Liver (tissue), 9 donors: Measurements from ENCODE around the gene BMP8A. TPM values are rescaled to one million over a fixed set of nuclear protein-coding genes. Genes with fewer than 3 reads are reported as not detected.

Experiments
- DNase-seq: peaks from one replicate; pipeline ENCODE4 v3.0.0-alpha.2; 2017; ENCODE audit warnings: low spot score
- H3K27ac ChIP-seq, 2 donors: one replicate each; pipeline ENCODE4 v1.7.0; 2013; ENCODE audit warnings: inconsistent platforms in 2 of 2, low read length in 2 of 2, control low read depth in 1 of 2, low read depth in 1 of 2, mild to moderate bottlenecking in 1 of 2
- H3K27me3 ChIP-seq, 4 donors: one replicate each; pipeline versions ENCODE4 v1.6.1 to v1.7.0; 2013; ENCODE audit warnings: low read length in 3 of 4, inconsistent platforms in 1 of 4, mild to moderate bottlenecking in 1 of 4, moderate library complexity in 1 of 4; ENCODE audit not compliant: control insufficient read depth in 4 of 4, insufficient read depth in 4 of 4
- H3K36me3 ChIP-seq, 4 donors: one replicate each; pipeline versions ENCODE4 v1.6.1 to v1.7.0; 2013; ENCODE audit warnings: low read length in 3 of 4, mild to moderate bottlenecking in 3 of 4, low read depth in 1 of 4, moderate library complexity in 1 of 4; ENCODE audit not compliant: control insufficient read depth in 4 of 4, insufficient read depth in 3 of 4
- H3K4me1 ChIP-seq, 4 donors: one replicate each; pipeline versions ENCODE4 v1.6.1 to v1.7.0; 2013; ENCODE audit warnings: low read length in 3 of 4, mild to moderate bottlenecking in 3 of 4, moderate library complexity in 1 of 4; ENCODE audit not compliant: control insufficient read depth in 4 of 4, insufficient read depth in 4 of 4
- H3K4me3 ChIP-seq, 3 donors: one replicate each; pipeline versions ENCODE4 v1.6.1 to v1.7.0; 2013; ENCODE audit warnings: low read length in 3 of 3, control low read depth in 1 of 3, low read depth in 1 of 3, mild to moderate bottlenecking in 1 of 3
- H3K9ac ChIP-seq, 2 donors: one replicate each; pipeline ENCODE4 v1.7.0; 2013; ENCODE audit warnings: low read length in 2 of 2, mild to moderate bottlenecking in 2 of 2, moderate library complexity in 2 of 2, control low read depth in 1 of 2, low read depth in 1 of 2
- H3K9me3 ChIP-seq, 4 donors: one replicate each; pipeline versions ENCODE4 v1.6.1 to v1.7.0; 2013; ENCODE audit warnings: low read length in 3 of 4; ENCODE audit not compliant: control insufficient read depth in 4 of 4
- ATF3 ChIP-seq: IDR thresholded peaks from 2 replicates; pipeline ENCODE4 v1.6.1; 2016; ENCODE audit warnings: antibody characterized with exemption
- CTCF ChIP-seq: fragments of 150-350 bp; IDR thresholded peaks from 2 replicates; pipeline ENCODE4 v1.5.1; 2017; ENCODE audit warnings: improper control_type of control experiment, low read depth, low read length; ENCODE audit not compliant: missing input control
- EGR1 ChIP-seq, 2 donors: IDR thresholded peaks; 2 replicates each; pipeline ENCODE4 v1.6.1; 2016 to 2018; ENCODE audit warnings: antibody characterized with exemption in 2 of 2, low read depth in 2 of 2
- FOXA1 ChIP-seq: IDR thresholded peaks from 2 replicates; pipeline ENCODE4 v1.6.1; 2016; ENCODE audit warnings: antibody characterized with exemption
- FOXA2 ChIP-seq: IDR thresholded peaks from 2 replicates; pipeline ENCODE4 v1.6.1; 2016; ENCODE audit warnings: antibody characterized with exemption
- GABPA ChIP-seq, 2 donors: IDR thresholded peaks in 1 of 2; conservative IDR thresholded peaks in 1 of 2; 2 replicates each; pipeline ENCODE4 v1.6.1; 2016; ENCODE audit warnings: antibody characterized with exemption in 2 of 2, mild to moderate bottlenecking in 1 of 2, moderate library complexity in 1 of 2
- HNF4A ChIP-seq, 2 donors: conservative IDR thresholded peaks; 2 replicates each; pipeline ENCODE4 v1.6.1; 2016; ENCODE audit warnings: antibody characterized with exemption in 2 of 2, mild to moderate bottlenecking in 2 of 2
- HNF4G ChIP-seq: IDR thresholded peaks from 2 replicates; pipeline ENCODE4 v1.6.1; 2016; ENCODE audit warnings: antibody characterized with exemption
- JUND ChIP-seq, 2 donors: IDR thresholded peaks; 2 replicates each; pipeline ENCODE4 v1.6.1; 2016; ENCODE audit warnings: antibody characterized with exemption in 2 of 2
- MAX ChIP-seq: IDR thresholded peaks from 2 replicates; pipeline ENCODE4 v1.6.1; 2016; ENCODE audit warnings: antibody characterized with exemption
- NR2F2 ChIP-seq: IDR thresholded peaks from 2 replicates; pipeline ENCODE4 v1.6.1; 2016; ENCODE audit warnings: antibody characterized with exemption
- RAD21 ChIP-seq, 2 donors: IDR thresholded peaks; 2 replicates each; pipeline ENCODE4 v1.6.1; 2016; ENCODE audit warnings: antibody characterized with exemption in 2 of 2, mild to moderate bottlenecking in 2 of 2
- REST ChIP-seq: IDR thresholded peaks from 2 replicates; pipeline ENCODE4 v1.6.1; 2016; ENCODE audit warnings: antibody characterized with exemption, mild to moderate bottlenecking
- RXRA ChIP-seq, 2 donors: IDR thresholded peaks; 2 replicates each; pipeline ENCODE4 v1.6.1; 2017 to 2018; ENCODE audit warnings: antibody characterized with exemption in 2 of 2, mild to moderate bottlenecking in 1 of 2
- SP1 ChIP-seq: IDR thresholded peaks from 2 replicates; pipeline ENCODE4 v1.6.1; 2018; ENCODE audit warnings: antibody characterized with exemption, mild to moderate bottlenecking
- TAF1 ChIP-seq: conservative IDR thresholded peaks from 2 replicates; pipeline ENCODE4 v1.6.1; 2016; ENCODE audit warnings: antibody characterized with exemption, mild to moderate bottlenecking
- YY1 ChIP-seq: IDR thresholded peaks from 2 replicates; pipeline ENCODE4 v1.6.1; 2016; ENCODE audit warnings: antibody characterized with exemption, mild to moderate bottlenecking
- ZBTB33 ChIP-seq: IDR thresholded peaks from 2 replicates; pipeline ENCODE4 v1.6.1; 2016; ENCODE audit warnings: antibody characterized with exemption
- WGBS: extraction: QIAGEN DNeasy Blood & Tissue Kit; methylation state at CpG from one replicate; pipeline ENCODE4 v1.1.7; 2013; 5-methylcytosine and 5-hydroxymethylcytosine counted together
- polyA plus RNA-seq, 2 donors: library from polyadenylated mRNA; stranded (reverse) in 1 of 2; unstranded in 1 of 2; fragments of 200-250 nt in 1 of 2; fragments of >200 nt in 1 of 2; fragmentation: Nextera tagmentation in 1 of 2; extraction: Ambion mirVana in 1 of 2; gene quantifications; one replicate each; pipeline versions ENCODE4 v1.2.1 to v1.2.3, GENCODE V29; 2013 to 2015
- total RNA-seq, 2 donors: library from RNA; depleted of rRNA; stranded (reverse); fragments of >200 nt; gene quantifications; one replicate each; pipeline ENCODE4 v1.2.3, GENCODE V29; 2014
- donor health status: healthy.
- donor health status: healthy.
- donor health status: healthy.
- donor health status: healthy.
- donor health status: healthy.

BMP8A gene
- total and polyA plus RNA-seq, 4 donors: not detected

GRCh38 chr1:39542924-39543323, 51.5 kb downstream of the BMP8A start:
- 98% methylated on average over 5 of the region's 5 CpGs for WGBS
- H3K36me3 ChIP-seq: peaks cover 1 to 31% (median 21%) of the 10 kb centered on the region in 4 donors
- H3K27ac ChIP-seq: no peak overlapping the region
- no peaks in the 10 kb centered on the region for H3K9me3 ChIP-seq
- no peak overlapping the region for H3K9ac ChIP-seq
- H3K27me3 ChIP-seq: no peaks in the 10 kb centered on the region
- no peak overlapping the region for H3K4me3 ChIP-seq
- TF ChIP-seq JUND (IDR thresholded peaks at IDR 0.05): no peak
- no peak for TF ChIP-seq REST
- TF ChIP-seq FOXA2: no peak
- TF ChIP-seq EGR1 (IDR thresholded peaks at IDR 0.05; ENCODE audit: low read depth in 2 of 2): no peak
- no peak for TF ChIP-seq TAF1
- no peak for TF ChIP-seq NR2F2
- TF ChIP-seq YY1: no peak
- TF ChIP-seq SP1: no peak
- TF ChIP-seq GABPA (IDR thresholded peaks at IDR 0.05 in 1 of 2, conservative IDR thresholded peaks at IDR 0.05 in 1 of 2): no peak
- no peak for TF ChIP-seq CTCF
- no peak for TF ChIP-seq ATF3
- TF ChIP-seq RAD21 (IDR thresholded peaks at IDR 0.05): no peak
- TF ChIP-seq HNF4A (conservative IDR thresholded peaks at IDR 0.05): no peak
- TF ChIP-seq ZBTB33: no peak
- TF ChIP-seq FOXA1: no peak
- H3K4me1 ChIP-seq: no peaks in the 10 kb centered on the region
- DNase-seq: no peak

GRCh38 chr1:39544327-39544726, 52.9 kb downstream of the BMP8A start:
- H3K27me3 ChIP-seq: no peaks in the 10 kb centered on the region
- no peaks in the 10 kb centered on the region for H3K9me3 ChIP-seq
- whole genome bisulfite sequencing: 73% methylated on average over 4 of the region's 4 CpGs
- H3K27ac ChIP-seq: no peak overlapping the region
- H3K4me3 ChIP-seq: no peak overlapping the region
- no peak for DNase-seq
- peaks cover 1 to 42% (median 27%) of the 10 kb centered on the region in 4 donors for H3K36me3 ChIP-seq
- no peaks in the 10 kb centered on the region for H3K4me1 ChIP-seq
- no peak overlapping the region for H3K9ac ChIP-seq
- TF ChIP-seq ZBTB33 (no peak), YY1 (no peak), MAX (no peak), REST (no peak), FOXA1 (no peak), TAF1 (no peak), JUND (IDR thresholded peaks at IDR 0.05) (no peak), HNF4G (no peak), RXRA (IDR thresholded peaks at IDR 0.05) (no peak), ATF3 (no peak), FOXA2 (no peak), EGR1 (IDR thresholded peaks at IDR 0.05; ENCODE audit: low read depth in 2 of 2) (no peak), NR2F2 (no peak)
